IMR-90 (cell line): ENCODE data around the gene CAPN5. TPM values are rescaled to one million over a fixed set of nuclear protein-coding genes. Genes with fewer than 3 reads are reported as not detected.

ENCODE experiments used
- ATAC-seq: fragments of 200-7000 bp; cut with Tn5 transposase; 2 replicates; pipeline ENCODE4 v1.9.1; 2020; ENCODE audit warnings: low read depth, mild to moderate bottlenecking, moderate library complexity
- BruUV-seq: library from RNA; stranded (reverse); fragments of 400-500 nt; replicated peaks from 2 replicates; lab custom pipeline; 2021; lab: Mats Ljungman, UMichigan
- CTCF ChIA-PET: fragments of 300-600 bp; formaldehyde crosslinking; extraction: SDS; loops from one replicate; lab custom pipeline; 2021; ENCODE audit warnings: antibody characterized with exemption; lab: Yijun Ruan, JAX
- POLR2A ChIA-PET: fragments of 300-600 bp; sonication (Branson Sonifier 250); formaldehyde crosslinking; loops from one replicate; lab custom pipeline; 2022; ENCODE audit warnings: antibody characterized with exemption; ENCODE audit not compliant: unreplicated experiment; lab: Charles Lee
- DNase-seq: peaks from one replicate; pipeline ENCODE4 v3.0.0; 2013
- H2AFZ ChIP-seq: replicated peaks from 2 replicates; pipeline ENCODE3; 2013; ENCODE audit warnings: low read length, mild to moderate bottlenecking; ENCODE audit not compliant: poor library complexity
- H2AK5ac ChIP-seq: 2 replicates; pipeline ENCODE4 v1.6.1; 2013; ENCODE audit warnings: low read depth, low read length, inconsistent platforms
- H2AK9ac ChIP-seq: replicated peaks from 2 replicates; pipeline ENCODE3; 2013; ENCODE audit warnings: mild to moderate bottlenecking, low read depth, low read length, moderate library complexity; ENCODE audit not compliant: poor library complexity
- H2BK120ac ChIP-seq: 2 replicates; pipeline ENCODE4 v1.6.1; 2013; ENCODE audit warnings: low read depth, low read length, inconsistent platforms
- H2BK15ac ChIP-seq: 3 replicates; pipeline ENCODE4 v1.6.1; 2013; ENCODE audit warnings: low read depth, low read length, inconsistent platforms
- H2BK20ac ChIP-seq: 2 replicates; pipeline ENCODE4 v1.6.1; 2013; ENCODE audit warnings: low read depth, mild to moderate bottlenecking, inconsistent platforms, low read length, moderate library complexity
- H2BK5ac ChIP-seq: 2 replicates; pipeline ENCODE4 v1.6.1; 2013; ENCODE audit warnings: mild to moderate bottlenecking, low read depth, low read length, inconsistent platforms; ENCODE audit not compliant: poor library complexity, severe bottlenecking
- H3K14ac ChIP-seq: replicated peaks from 2 replicates; pipeline ENCODE4 v1.6.1; 2013; ENCODE audit warnings: low read depth, low read length, inconsistent platforms
- H3K18ac ChIP-seq: 2 replicates; pipeline ENCODE4 v1.6.1; 2013; ENCODE audit warnings: low read depth, low read length, control low read depth
- H3K23ac ChIP-seq: 2 replicates; pipeline ENCODE4 v1.6.1; 2013; ENCODE audit warnings: low read depth, low read length, inconsistent platforms
- H3K27ac ChIP-seq: 2 replicates; pipeline ENCODE4 v1.5.1; 2013; ENCODE audit warnings: mild to moderate bottlenecking, control low read depth, low read length; ENCODE audit not compliant: insufficient read depth
- H3K27me3 ChIP-seq: 2 replicates; pipeline ENCODE4 v1.6.1; 2013; ENCODE audit warnings: low read length; ENCODE audit not compliant: control insufficient read depth, insufficient read depth
- H3K36me3 ChIP-seq: 2 replicates; pipeline ENCODE4 v1.6.1; 2013; ENCODE audit warnings: low read length, mixed read lengths; ENCODE audit not compliant: control insufficient read depth, insufficient read depth
- H3K4ac ChIP-seq: 2 replicates; pipeline ENCODE4 v1.6.1; 2013; ENCODE audit warnings: low read depth, low read length, inconsistent platforms
- H3K4me1 ChIP-seq: 2 replicates; pipeline ENCODE4 v1.6.1; 2013; ENCODE audit warnings: low read length, mixed read lengths; ENCODE audit not compliant: control insufficient read depth, insufficient read depth
- H3K4me2 ChIP-seq: 2 replicates; pipeline ENCODE4 v1.6.1; 2013; ENCODE audit warnings: low read depth, mild to moderate bottlenecking, control low read depth, low read length, moderate library complexity
- H3K4me3 ChIP-seq: 2 replicates; pipeline ENCODE4 v1.5.1; 2013; ENCODE audit warnings: low read depth, mild to moderate bottlenecking, control low read depth, low read length, moderate library complexity; ENCODE audit not compliant: insufficient read depth
- H3K56ac ChIP-seq: 2 replicates; pipeline ENCODE4 v1.6.1; 2013; ENCODE audit warnings: low read length, inconsistent platforms; ENCODE audit not compliant: insufficient read depth; ENCODE audit errors: extremely low read depth
- H3K79me1 ChIP-seq, 2 experiments: 2 replicates each; pipeline ENCODE4 v1.6.1; 2013; ENCODE audit warnings: low read length in 2 of 2, inconsistent platforms in 1 of 2, low read depth in 1 of 2
- H3K9ac ChIP-seq: 2 replicates; pipeline ENCODE4 v1.6.1; 2013; ENCODE audit warnings: low read depth, low read length, control low read depth
- H3K9me1 ChIP-seq: 2 replicates; pipeline ENCODE4 v1.6.1; 2013; ENCODE audit warnings: low read length, inconsistent platforms; ENCODE audit not compliant: insufficient read depth
- H3K9me3 ChIP-seq: 2 replicates; pipeline ENCODE4 v1.6.1; 2013; ENCODE audit warnings: low read length; ENCODE audit not compliant: control insufficient read depth, insufficient read depth
- H4K20me1 ChIP-seq: 2 replicates; pipeline ENCODE4 v1.6.1; 2013; ENCODE audit warnings: low read length, inconsistent platforms; ENCODE audit not compliant: insufficient read depth
- H4K5ac ChIP-seq: 2 replicates; pipeline ENCODE4 v1.6.1; 2013; ENCODE audit warnings: mild to moderate bottlenecking, low read depth, low read length, control low read depth
- H4K8ac ChIP-seq, 2 experiments: 2 replicates each; pipeline ENCODE4 v1.6.1; 2013; ENCODE audit warnings: low read depth in 2 of 2, low read length in 2 of 2, control low read depth in 1 of 2, inconsistent platforms in 1 of 2
- H4K91ac ChIP-seq: 2 replicates; pipeline ENCODE4 v1.6.1; 2013; ENCODE audit warnings: low read depth, low read length, inconsistent platforms; ENCODE audit not compliant: insufficient read depth
- BHLHE40 ChIP-seq: fragments of 150-350 bp; IDR thresholded peaks from 2 replicates; pipeline ENCODE4 v1.6.1; 2016; ENCODE audit warnings: mild to moderate bottlenecking, low read depth, low read length
- CEBPB ChIP-seq: IDR thresholded peaks from 2 replicates; pipeline ENCODE4 v1.6.1; 2012; ENCODE audit warnings: low read depth, low read length, improper control_type of control experiment
- CHD1 ChIP-seq: IDR thresholded peaks from 2 replicates; pipeline ENCODE4 v1.6.1; 2012; ENCODE audit warnings: low read depth, low read length, improper control_type of control experiment
- CTCF ChIP-seq: conservative IDR thresholded peaks from 2 replicates; pipeline ENCODE4 v1.5.1; 2012; ENCODE audit warnings: mild to moderate bottlenecking, low read depth, low read length, improper control_type of control experiment
- ELK1 ChIP-seq: fragments of 150-350 bp; IDR thresholded peaks from 2 replicates; pipeline ENCODE4 v1.6.1; 2016; ENCODE audit warnings: low read depth, mild to moderate bottlenecking, low read length, moderate library complexity, borderline replicate concordance
- FOS ChIP-seq: fragments of 150-350 bp; IDR thresholded peaks from 2 replicates; pipeline ENCODE4 v1.6.1; 2016; ENCODE audit warnings: low read depth, low read length
- MAFK ChIP-seq: IDR thresholded peaks from 2 replicates; pipeline ENCODE4 v1.6.1; 2012; ENCODE audit warnings: low read depth, low read length, improper control_type of control experiment
- MAZ ChIP-seq: IDR thresholded peaks from 2 replicates; pipeline ENCODE4 v1.6.1; 2012; ENCODE audit warnings: low read depth, mild to moderate bottlenecking, low read length, improper control_type of control experiment, moderate library complexity, borderline replicate concordance
- MXI1 ChIP-seq: IDR thresholded peaks from 2 replicates; pipeline ENCODE4 v1.6.1; 2012; ENCODE audit warnings: low read depth, mild to moderate bottlenecking, low read length, moderate library complexity, borderline replicate concordance
- NFE2L2 ChIP-seq: fragments of 150-350 bp; IDR thresholded peaks from 2 replicates; pipeline ENCODE4 v1.6.1; 2016; ENCODE audit warnings: low read depth, mild to moderate bottlenecking, low read length
- POLR2A ChIP-seq: IDR thresholded peaks from 2 replicates; pipeline ENCODE4 v1.6.1; 2012; ENCODE audit warnings: mild to moderate bottlenecking, low read depth, low read length
- RAD21 ChIP-seq: IDR thresholded peaks from 2 replicates; pipeline ENCODE4 v1.6.1; 2012; ENCODE audit warnings: low read length, improper control_type of control experiment
- RCOR1 ChIP-seq: IDR thresholded peaks from 2 replicates; pipeline ENCODE4 v1.6.1; 2012; ENCODE audit warnings: mild to moderate bottlenecking, low read length, improper control_type of control experiment; ENCODE audit not compliant: insufficient replicate concordance
- RFX5 ChIP-seq: IDR thresholded peaks from 2 replicates; pipeline ENCODE4 v1.8.0; 2012; ENCODE audit warnings: low read depth, mild to moderate bottlenecking, low read length, moderate library complexity
- SMC3 ChIP-seq: fragments of 150-350 bp; IDR thresholded peaks from 2 replicates; pipeline ENCODE4 v1.6.1; 2016; ENCODE audit warnings: low read depth, mild to moderate bottlenecking, antibody characterized with exemption, low read length, moderate library complexity
- USF2 ChIP-seq: fragments of 150-350 bp; IDR thresholded peaks from 2 replicates; pipeline ENCODE4 v1.6.1; 2017; ENCODE audit warnings: mild to moderate bottlenecking, antibody characterized with exemption, low read length, low read depth
- WGBS, 2 experiments: methylation state at CpG; one replicate each; pipeline versions ENCODE4 v1.1.5 to v1.1.7; 2013; ENCODE audit warnings: missing lambda C conversion rate in 2 of 2; ENCODE audit not compliant: insufficient read length in 1 of 2; ENCODE audit errors: extremely low coverage in 2 of 2; 5-methylcytosine and 5-hydroxymethylcytosine counted together
- dilution Hi-C: fragments of 300-500 bp; cut with HindIII; formaldehyde crosslinking; loops from one replicate; pipeline ENCODE4 v1.14.3; 2018; ENCODE audit warnings: low sequenced_read_pairs; ENCODE audit not compliant: unreplicated experiment
- in situ Hi-C: fragments of 300-500 bp; cut with MboI; formaldehyde crosslinking; loops from 3 replicates; pipeline ENCODE4 v1.14.3; 2019; ENCODE audit warnings: low sequenced_read_pairs, inconsistent platforms, mixed read lengths
- intact Hi-C: fragments of 100-400 bp; cut with micrococcal nuclease; formaldehyde crosslinking; loops from 2 replicates; pipeline ENCODE4 v1.10.0; 2022
- polyA plus RNA-seq, 3 experiments: library from polyadenylated mRNA; depleted of rRNA; stranded (reverse); fragments of >200 nt; gene quantifications; 2 replicates each; pipeline ENCODE4 v1.2.3, GENCODE V29; 2012; ENCODE audit warnings: low replicate concordance in 1 of 3
- total RNA-seq: library from RNA; depleted of rRNA; stranded (reverse); fragments of >200 nt; gene quantifications from 2 replicates; pipeline ENCODE4 v1.2.3, GENCODE V29; 2012

Gene CAPN5
- total and polyA plus RNA-seq, 2 of the 4 experiments (the other 2 are of a cell fraction), result 8.1 to 24.0 TPM

GRCh38 chr11:77122576-77123212 is 55.9 kb downstream of the CAPN5 start:
- no peak for DNase-seq
- no peak for TF ChIP-seq FOS
- TF ChIP-seq CHD1, result no peak
- TF ChIP-seq USF2, result no peak
- TF ChIP-seq MAFK, result no peak
- TF ChIP-seq RAD21, result no peak
- no peak for TF ChIP-seq CTCF
- no peak for TF ChIP-seq CEBPB
- no peak for TF ChIP-seq NFE2L2
- no peak for TF ChIP-seq RFX5
- TF ChIP-seq MAZ, result no peak
- TF ChIP-seq RCOR1, result no peak
- no peak for TF ChIP-seq ELK1
- TF ChIP-seq MXI1, result no peak
- no peak for TF ChIP-seq POLR2A
- TF ChIP-seq SMC3, result no peak
- TF ChIP-seq BHLHE40, result no peak
- H3K9ac ChIP-seq, result no peak overlapping the region
- no peak overlapping the region for H4K8ac ChIP-seq
- H3K4ac ChIP-seq, result no peak overlapping the region
- no peak overlapping the region for H3K56ac ChIP-seq
- H3K79me1 ChIP-seq, result no peaks in the 10 kb centered on the region
- H2BK5ac ChIP-seq, result no peak overlapping the region
- H3K27ac ChIP-seq, result no peak overlapping the region
- dilution Hi-C loops, result no loop called here
- no peaks in the 10 kb centered on the region for H3K27me3 ChIP-seq
- ChIA-PET POLR2A (no interaction called here), CTCF (no interaction called here)
- no peak for ATAC-seq
- H3K9me1 ChIP-seq, result no peaks in the 10 kb centered on the region; the same call in none of the 2 replicates
- no peak overlapping the region for H4K91ac ChIP-seq
- no peak overlapping the region for H2AK9ac ChIP-seq
- no peak overlapping the region for H3K14ac ChIP-seq
- H3K4me3 ChIP-seq, result no peak overlapping the region
- H3K23ac ChIP-seq, result no peak overlapping the region
- H2BK15ac ChIP-seq, result no peak overlapping the region
- peaks cover 3% of the 10 kb centered on the region; the same call in 1 of the 2 replicates for H3K4me1 ChIP-seq
- in situ Hi-C loops, result loop anchor here (10.0 kb wide), 1 partner anchor 62 kb away; no protein-coding TSS in a partner anchor
- H3K9me3 ChIP-seq, result no peaks in the 10 kb centered on the region
- H4K5ac ChIP-seq, result no peak overlapping the region
- H3K36me3 ChIP-seq, result peaks cover 29% of the 10 kb centered on the region; the same call in 1 of the 2 replicates
- H2BK20ac ChIP-seq, result no peak overlapping the region
- H3K4me2 ChIP-seq, result no peak overlapping the region
- H2BK120ac ChIP-seq, result no peak overlapping the region
- H4K20me1 ChIP-seq, result no peaks in the 10 kb centered on the region
- no CpG with 5 or more reads among the region's 7 CpGs for WGBS, 2 experiments
- intact Hi-C loops, result no loop called here
- no peak overlapping the region for H3K18ac ChIP-seq
- no peak overlapping the region for H2AFZ ChIP-seq
- no TSS peak for BruUV-seq
- H2AK5ac ChIP-seq, result no peak overlapping the region
